HepG2 (cell line): Measurements from ENCODE around the gene GADD45GIP1. TPM values are rescaled to one million over a fixed set of nuclear protein-coding genes. Genes with fewer than 3 reads are reported as not detected.
A peak's percentile ranks its signal among the peaks of the same experiment; 100 is the strongest.
"Not testable (repeated sequence)": the region's sequence is repeated elsewhere in the genome, so short reads cannot be mapped to it uniquely, and the experiment has no call there.

ENCODE experiments used
- ATAC-seq: fragments of 200-7000 bp; cut with Tn5 transposase; 3 replicates; pipeline ENCODE4 v1.9.1; 2020; ENCODE audit warnings: mild to moderate bottlenecking, moderate library complexity
- BruUV-seq: library from RNA; stranded (reverse); fragments of 400-500 nt; replicated peaks from 2 replicates; lab custom pipeline; 2021; lab: Mats Ljungman, UMichigan
- CTCF ChIA-PET: fragments of 300-600 bp; formaldehyde crosslinking; extraction: SDS; loops from one replicate; lab custom pipeline; 2021; ENCODE audit warnings: low total read pairs, inconsistent platforms, low intra/inter-chr PET ratio; lab: Yijun Ruan, JAX
- POLR2A ChIA-PET: fragments of 350-600 bp; sonication (Branson Sonifier 250); formaldehyde crosslinking; loops from one replicate; lab custom pipeline; 2020; ENCODE audit warnings: antibody characterized with exemption, inconsistent platforms; lab: Yijun Ruan, JAX
- DNase-seq: peaks from one replicate; pipeline ENCODE4 v3.0.0-alpha.2; 2015; ENCODE audit warnings: low spot score
- FAIRE-seq: peaks from 3 replicates; lab custom pipeline; 2011; peaks lifted over from hg19 to GRCh38; lab: Jason Lieb, UNC
- H2AFZ ChIP-seq: one replicate; pipeline ENCODE4 v1.6.1; 2011; ENCODE audit warnings: low read length, inconsistent platforms
- H3K27ac ChIP-seq: fragments of 300-600 bp; 3 replicates; pipeline ENCODE4 v1.8.0; 2011; ENCODE audit warnings: mixed run types, mild to moderate bottlenecking, mixed read lengths, low read length, inconsistent platforms; ENCODE audit not compliant: insufficient read depth; ENCODE audit errors: extremely low read length
- H3K27me3 ChIP-seq, 2 experiments: fragments of 200-600 bp in 1 of 2; 2 replicates in 1 of 2; 3 replicates in 1 of 2; pipeline versions ENCODE4 v1.6.0 to v1.8.0; 2011; ENCODE audit warnings: low read length in 2 of 2, mild to moderate bottlenecking in 2 of 2, moderate library complexity in 2 of 2, inconsistent platforms in 1 of 2; ENCODE audit not compliant: insufficient read depth in 2 of 2, control insufficient read depth in 1 of 2
- H3K36me3 ChIP-seq, 2 experiments: fragments of 200-600 bp in 1 of 2; replicated peaks in 1 of 2; 2 replicates in 1 of 2; 3 replicates in 1 of 2; pipeline versions ENCODE4 v1.5.1 to v1.8.0; 2011; ENCODE audit warnings: low read length in 2 of 2, inconsistent platforms in 1 of 2; ENCODE audit not compliant: insufficient read depth in 2 of 2, control insufficient read depth in 1 of 2
- H3K4me1 ChIP-seq: 2 replicates; pipeline ENCODE4 v1.5.1; 2012; ENCODE audit warnings: low read length, inconsistent platforms; ENCODE audit not compliant: insufficient read depth
- H3K4me2 ChIP-seq: 2 replicates; pipeline ENCODE4 v1.6.0; 2011; ENCODE audit warnings: low read depth, low read length, inconsistent platforms
- H3K4me3 ChIP-seq, 3 experiments: fragments of 200-600 bp in 1 of 3; sonication (generic), shearing (Covaris generic) in 1 of 3; replicated peaks in 1 of 3; 2 replicates each; pipeline ENCODE4 v1.5.1; 2011 to 2016; ENCODE audit warnings: low read length in 3 of 3, inconsistent platforms in 2 of 3, low read depth in 2 of 3, mild to moderate bottlenecking in 2 of 3, control low read depth in 1 of 3, mixed read lengths in 1 of 3; ENCODE audit not compliant: insufficient read depth in 1 of 3
- H3K79me2 ChIP-seq: one replicate; pipeline ENCODE4 v1.6.1; 2011; ENCODE audit warnings: low read length, inconsistent platforms; ENCODE audit not compliant: insufficient read depth
- H3K9ac ChIP-seq: 2 replicates; pipeline ENCODE4 v1.6.0; 2011; ENCODE audit warnings: mild to moderate bottlenecking, low read depth, low read length, inconsistent platforms; ENCODE audit not compliant: insufficient read depth
- H3K9me3 ChIP-seq: 2 replicates; pipeline ENCODE4 v1.5.1; 2012; ENCODE audit warnings: mild to moderate bottlenecking, low read length
- H4K20me1 ChIP-seq: 2 replicates; pipeline ENCODE4 v1.6.0; 2011; ENCODE audit warnings: inconsistent platforms, mild to moderate bottlenecking, low read length, moderate library complexity; ENCODE audit not compliant: insufficient read depth
- AGO2 ChIP-seq: fragments of 200-400 bp; formaldehyde crosslinking; optimal IDR thresholded peaks from 2 replicates; pipeline ENCODE3; 2017; ENCODE audit warnings: mild to moderate bottlenecking, low read depth, low read length, moderate library complexity
- FOXK1 ChIP-seq: sonication (generic); formaldehyde crosslinking; IDR thresholded peaks from 2 replicates; pipeline ENCODE4 v1.4.0; 2020; ENCODE audit warnings: low read depth, missing genetic modification reagents, borderline replicate concordance
- NFIB ChIP-seq: sonication (generic); formaldehyde crosslinking; IDR thresholded peaks from 2 replicates; pipeline ENCODE4 v1.9.0; 2021; ENCODE audit warnings: missing genetic modification reagents, mild to moderate bottlenecking, borderline replicate concordance
- POLR2A ChIP-seq, 2 experiments: IDR thresholded peaks; 2 replicates each; pipeline ENCODE4 v1.6.1; 2011; ENCODE audit warnings: low read depth in 2 of 2, low read length in 2 of 2, mild to moderate bottlenecking in 1 of 2, moderate library complexity in 1 of 2; ENCODE audit not compliant: insufficient read depth in 1 of 2
- POLR2G ChIP-seq: fragments of 200-400 bp; formaldehyde crosslinking; IDR thresholded peaks from 2 replicates; pipeline ENCODE4 v1.6.1; 2018; ENCODE audit warnings: mild to moderate bottlenecking, low read depth, low read length, moderate library complexity
- RBM22 ChIP-seq: fragments of 200-400 bp; formaldehyde crosslinking; optimal IDR thresholded peaks from 2 replicates; pipeline ENCODE3; 2017; ENCODE audit warnings: mild to moderate bottlenecking, low read length, moderate library complexity
- ZNF121 ChIP-seq: sonication (generic); formaldehyde crosslinking; IDR thresholded peaks from 2 replicates; pipeline ENCODE4 v1.5.0; 2020; ENCODE audit warnings: mild to moderate bottlenecking, missing genetic modification reagents
- ZNF570 ChIP-seq: sonication (generic); formaldehyde crosslinking; IDR thresholded peaks from 2 replicates; pipeline ENCODE4 v1.4.0; 2020; ENCODE audit warnings: mild to moderate bottlenecking, missing genetic modification reagents, borderline replicate concordance
- ZNF83 ChIP-seq: sonication (generic); formaldehyde crosslinking; IDR thresholded peaks from 2 replicates; pipeline ENCODE4 v1.4.0; 2020; ENCODE audit warnings: missing genetic modification reagents, mild to moderate bottlenecking, borderline replicate concordance
- WGBS: methylation state at CpG from one replicate; pipeline ENCODE4 v1.1.6; 2017; ENCODE audit warnings: low lambda C conversion rate; 5-methylcytosine and 5-hydroxymethylcytosine counted together
- in situ Hi-C: cut with HindIII; loops from 2 replicates; pipeline ENCODE4 v1.10.0; 2017; ENCODE audit warnings: low pct_unique_long_range_greater_than_20kb; ENCODE audit not compliant: extremely low pct_ligation_motif_present
- intact Hi-C: fragments of 100-400 bp; cut with micrococcal nuclease; formaldehyde crosslinking; loops from one replicate; pipeline ENCODE4 v1.10.0; 2022; ENCODE audit not compliant: unreplicated experiment
- polyA plus RNA-seq, 8 experiments: library from polyadenylated mRNA; depleted of rRNA in 3 of 8; stranded (reverse) in 7 of 8; unstranded in 1 of 8; fragments of >200 nt; fragmentation: Illumina TruSeq in 4 of 8; extraction: Trizol in 4 of 8; gene quantifications; 2 replicates each; pipeline versions ENCODE4 v1.2.1 to v1.2.3, GENCODE V29; 2011 to 2016; ENCODE audit warnings: low read depth in 4 of 8, missing spikeins in 1 of 8, mixed read lengths in 1 of 8; ENCODE audit not compliant: insufficient read depth in 1 of 8
- total RNA-seq, 5 experiments: library from RNA; depleted of rRNA; stranded (reverse); fragments of >200 nt; fragmentation: Illumina TruSeq; extraction: Trizol; gene quantifications; 2 replicates each; pipeline ENCODE4 v1.2.3, GENCODE V29; 2016; ENCODE audit warnings: low read depth in 1 of 5

Gene GADD45GIP1
- total and polyA plus RNA-seq, 2 of the 13 experiments (the other 11 are each of a cell fraction or from before 2014, with no cell fraction given), result 24.6 to 30.7 TPM

- DNase-seq, result no peak
- no peak overlapping the region for H2AFZ ChIP-seq
- peaks cover 26% of the 10 kb centered on the region for H3K4me1 ChIP-seq
- ChIA-PET CTCF (no interaction called here), POLR2A (interaction anchor here (0.9 to 1.0 kb wide), 2 partner anchors 15 to 62 kb away, joined by 4 to 5 read pairs; partner anchors contain the start of gene GCDH)
- ATAC-seq, result no peak
- H3K4me3 ChIP-seq, result no peak overlapping the region
- no peak overlapping the region for H3K9ac ChIP-seq
- H3K27ac ChIP-seq, result no peak overlapping the region
- no peak for FAIRE-seq
- H3K79me2 ChIP-seq, result peaks cover 28% of the 10 kb centered on the region
- H4K20me1 ChIP-seq, result no peaks in the 10 kb centered on the region
- H3K9me3 ChIP-seq, result no peaks in the 10 kb centered on the region
- 97% methylated on average over 12 of the region's 12 CpGs for WGBS
- H3K27me3 ChIP-seq, result no peaks in the 10 kb centered on the region
- in situ Hi-C loops, result no loop called here
- intact Hi-C loops, result no loop called here
- H3K36me3 ChIP-seq, result peaks cover 34 to 55% of the 10 kb centered on the region in 2 experiments; a peak in 4 of 5 replicates
- H3K4me2 ChIP-seq, result no peak overlapping the region
- TF ChIP-seq NFIB (CRISPR knock-in tag) (no peak), POLR2G (peak; percentile 40; the same call in 1 of the 2 replicates), ZNF570 (CRISPR knock-in tag) (no peak), ZNF83 (CRISPR knock-in tag) (no peak), RBM22 (peak; percentile 53), AGO2 (peak; percentile 52), POLR2A (IDR thresholded peaks at IDR 0.05; ENCODE audit: insufficient read depth in 1 of 2, low read depth in 2 of 2, low read length in 2 of 2) (peak in 1 of 2 experiments; percentile 32; a peak in 1 of 4 replicates), FOXK1 (CRISPR knock-in tag) (no peak)
- no TSS peak for BruUV-seq
Measured at GRCh38 chr19:12952488-12953137, 4.4 kb downstream of the GADD45GIP1 start.

- CTCF ChIA-PET, H3K4me3 ChIP-seq, H3K4me2 ChIP-seq, intact Hi-C loops, H2AFZ ChIP-seq, in situ Hi-C loops, FAIRE-seq, POLR2A ChIA-PET, H3K9ac ChIP-seq, H4K20me1 ChIP-seq, H3K9me3 ChIP-seq, BruUV-seq, H3K27ac ChIP-seq, ATAC-seq, H3K27me3 ChIP-seq, DNase-seq: not testable (repeated sequence)
- 97% methylated on average over 5 of the region's 6 CpGs for WGBS
- Histone ChIP-seq H3K79me2 (peaks cover 30% of the 10 kb centered on the region), H3K36me3 (peaks cover 34 to 56% of the 10 kb centered on the region in 2 experiments; a peak in 4 of 5 replicates), H3K4me1 (peaks cover 32% of the 10 kb centered on the region)
- peak; percentile 62; the same call in 1 of the 2 replicates for TF ChIP-seq ZNF121
Measured at GRCh38 chr19:12952050-12952449, 5.0 kb downstream of the GADD45GIP1 start.
